Stomach (tissue), 4 donors: ENCODE results near the gene CALHM1.

Source experiments
- CTCF ChIP-seq, 7 experiments: fragments of 450-650 bp in 4 of 7; fragments of 200-600 bp in 3 of 7; sonication (generic) in 3 of 7; IDR thresholded peaks; one replicate each; pipeline ENCODE4 v1.5.1; 2016 to 2019; ENCODE audit warnings: antibody characterized with exemption in 7 of 7, control low read depth in 2 of 7, mild to moderate bottlenecking in 1 of 7
- POLR2A ChIP-seq, 4 donors: fragments of 450-650 bp; IDR thresholded peaks; one replicate each; pipeline ENCODE4 v1.6.1; 2016; ENCODE audit warnings: antibody characterized with exemption in 4 of 4, control low read depth in 2 of 4, mild to moderate bottlenecking in 1 of 4, moderate library complexity in 1 of 4

DNA sequence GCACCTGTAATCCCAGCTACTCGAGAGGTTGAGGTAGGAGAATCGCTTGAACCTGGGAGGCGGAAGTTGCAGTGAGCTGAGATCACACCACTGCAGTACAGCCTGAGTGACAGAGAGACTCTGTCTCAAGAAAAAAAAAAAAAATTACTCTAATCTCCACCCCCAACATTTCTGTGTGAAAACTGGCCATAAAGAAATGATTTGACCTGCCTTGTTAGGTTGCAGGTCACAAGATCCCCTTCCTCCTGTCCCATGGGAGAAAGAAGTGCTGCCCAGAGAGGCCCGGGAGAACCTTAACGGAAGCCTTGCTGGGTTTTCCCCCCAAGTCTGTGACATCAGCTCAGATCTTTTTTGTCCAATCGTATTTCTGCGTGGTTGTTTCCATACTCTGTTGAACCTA is 8.7 kb upstream of the CALHM1 start:
- TF ChIP-seq CTCF (IDR thresholded peaks at IDR 0.05) = no peak
- TF ChIP-seq POLR2A (IDR thresholded peaks at IDR 0.05) = no peak
